Ureter (tissue), 1 donor: Measurements from ENCODE around the gene TECPR1. TPM values are rescaled to one million over a fixed set of nuclear protein-coding genes. Genes with fewer than 3 reads are reported as not detected.

Source experiments
- DNase-seq: peaks from one replicate; pipeline ENCODE4 v3.0.0-alpha.2; 2020; ENCODE audit warnings: low spot score
- total RNA-seq: library from RNA; stranded (reverse); gene quantifications from one replicate; pipeline ENCODE4 v1.2.4, GENCODE V29; 2023
- donor health status: DM: yes; HTN: yes; CAD: no.

The TECPR1 gene
- total RNA-seq, 1 donor from 2014 or later, result 37.9 TPM

DNA sequence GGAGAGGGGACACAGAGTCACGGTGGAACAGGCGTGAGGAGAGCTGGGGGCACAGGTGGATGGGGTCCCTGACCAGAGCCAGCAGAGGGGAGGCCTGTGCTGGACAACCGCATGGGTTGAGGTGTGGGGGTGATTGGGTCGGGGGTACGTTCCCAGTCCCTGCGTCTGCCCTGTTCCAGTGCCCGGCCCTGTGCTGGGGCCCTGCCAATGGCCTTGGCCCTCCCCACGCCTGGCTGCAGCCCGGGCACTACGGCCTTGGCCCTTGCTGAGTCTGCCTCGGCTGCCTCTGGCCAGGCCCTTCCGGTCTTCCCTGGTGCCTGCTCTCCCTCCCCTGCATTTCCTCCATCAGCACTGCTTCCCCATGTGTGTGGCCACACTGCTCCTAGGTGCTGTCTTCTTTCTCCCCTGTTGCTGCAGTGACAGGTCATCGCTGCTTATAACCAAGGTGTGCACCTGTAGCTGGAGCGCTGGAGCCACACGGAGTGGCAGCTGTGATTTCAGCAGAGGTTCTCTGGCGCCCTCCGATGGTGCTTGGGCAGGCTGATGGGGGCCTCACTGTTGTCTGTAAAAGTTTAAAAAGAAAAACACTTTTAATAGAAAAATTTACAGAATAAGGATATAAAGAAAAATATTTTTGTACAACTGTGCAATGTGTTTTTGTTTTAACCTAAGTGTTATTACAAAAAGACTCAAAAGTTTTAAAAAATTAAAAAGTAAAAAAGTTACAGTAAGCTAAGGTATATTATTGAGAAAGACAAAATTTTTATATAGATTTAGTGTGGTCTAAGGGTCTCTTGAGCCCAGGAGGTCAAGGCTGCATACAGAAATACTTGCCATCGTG lies 86.0 kb downstream of the TECPR1 start:
- no peak for DNase-seq

Other genes starting within 250 kb of the TECPR1 start
- gene LMTK2, start 145.4 kb downstream of the TECPR1 start, total RNA-seq, result 34.1 TPM
- gene BHLHA15, start 40.8 kb downstream of the TECPR1 start, total RNA-seq, result 0.73 TPM
- 141 TPM for gene BRI3, start 29.5 kb upstream of the TECPR1 start, total RNA-seq
- 36.5 TPM for gene BAIAP2L1, start 148.9 kb upstream of the TECPR1 start, total RNA-seq